HG03103 (cell line): ENCODE data around the gene TTC13.
"Not testable (repeated sequence)": the region's sequence is repeated elsewhere in the genome, so short reads cannot be mapped to it uniquely, and the experiment has no call there.

ENCODE experiments used
- ATAC-seq: cut with Tn5 transposase; IDR thresholded peaks from one replicate; pipeline ENCODE4 v1.9.1; 2021; ENCODE audit warnings: low read depth; ENCODE audit not compliant: unreplicated experiment

TTC13 gene, protein sequence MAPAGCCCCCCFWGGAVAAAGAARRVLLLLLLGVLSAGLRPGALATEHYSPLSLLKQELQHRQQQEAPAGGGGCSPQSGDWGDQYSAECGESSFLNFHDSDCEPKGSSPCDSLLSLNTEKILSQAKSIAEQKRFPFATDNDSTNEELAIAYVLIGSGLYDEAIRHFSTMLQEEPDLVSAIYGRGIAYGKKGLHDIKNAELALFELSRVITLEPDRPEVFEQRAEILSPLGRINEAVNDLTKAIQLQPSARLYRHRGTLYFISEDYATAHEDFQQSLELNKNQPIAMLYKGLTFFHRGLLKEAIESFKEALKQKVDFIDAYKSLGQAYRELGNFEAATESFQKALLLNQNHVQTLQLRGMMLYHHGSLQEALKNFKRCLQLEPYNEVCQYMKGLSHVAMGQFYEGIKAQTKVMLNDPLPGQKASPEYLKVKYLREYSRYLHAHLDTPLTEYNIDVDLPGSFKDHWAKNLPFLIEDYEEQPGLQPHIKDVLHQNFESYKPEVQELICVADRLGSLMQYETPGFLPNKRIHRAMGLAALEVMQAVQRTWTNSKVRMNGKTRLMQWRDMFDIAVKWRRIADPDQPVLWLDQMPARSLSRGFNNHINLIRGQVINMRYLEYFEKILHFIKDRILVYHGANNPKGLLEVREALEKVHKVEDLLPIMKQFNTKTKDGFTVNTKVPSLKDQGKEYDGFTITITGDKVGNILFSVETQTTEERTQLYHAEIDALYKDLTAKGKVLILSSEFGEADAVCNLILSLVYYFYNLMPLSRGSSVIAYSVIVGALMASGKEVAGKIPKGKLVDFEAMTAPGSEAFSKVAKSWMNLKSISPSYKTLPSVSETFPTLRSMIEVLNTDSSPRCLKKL

DNA sequence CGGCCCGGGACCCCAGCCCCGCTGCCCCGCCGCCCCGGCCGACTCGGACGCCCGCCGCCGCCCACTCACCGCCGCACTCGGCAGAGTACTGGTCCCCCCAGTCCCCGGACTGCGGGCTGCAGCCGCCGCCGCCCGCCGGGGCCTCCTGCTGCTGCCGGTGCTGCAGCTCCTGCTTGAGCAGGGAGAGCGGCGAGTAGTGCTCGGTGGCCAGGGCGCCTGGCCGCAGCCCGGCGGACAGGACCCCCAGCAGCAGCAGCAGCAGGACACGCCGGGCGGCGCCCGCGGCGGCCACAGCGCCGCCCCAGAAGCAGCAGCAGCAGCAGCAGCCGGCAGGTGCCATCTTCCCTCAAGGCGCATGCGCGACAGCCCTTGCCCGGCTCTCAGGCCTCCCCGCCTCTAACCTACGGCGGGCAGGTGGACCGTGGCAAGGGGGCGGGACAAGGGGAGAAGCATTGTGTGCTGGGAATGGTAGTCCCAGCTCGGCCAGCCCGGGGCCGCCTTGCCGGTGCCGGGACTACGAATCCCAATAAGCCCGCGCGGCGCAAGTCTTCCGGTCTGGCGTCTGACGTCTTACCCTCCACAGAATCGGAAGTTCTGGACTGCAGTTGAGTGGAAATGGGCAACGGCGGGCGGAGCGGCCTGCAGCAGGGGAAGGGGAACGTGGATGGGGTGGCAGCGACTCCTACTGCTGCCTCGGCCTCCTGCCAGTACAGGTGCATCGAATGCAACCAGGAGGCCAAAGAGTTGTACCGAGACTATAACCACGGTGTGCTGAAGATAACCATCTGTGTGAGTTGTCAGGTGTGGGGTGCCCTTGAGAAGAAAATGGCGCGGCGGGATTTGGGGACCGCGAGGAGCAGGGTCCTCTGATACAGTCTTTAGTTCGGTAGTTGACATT, at the start of gene TTC13, which contains the start of gene ARV1:
TSS of gene TTC13 (minus strand) at position 371 of the 898 bp plus-strand sequence. CDS start at position 340, 31 bp downstream.
TSS of gene ARV1 (plus strand) at position 604 of the 898 bp plus-strand sequence. CDS start at position 616, 12 bp downstream.
- peak; percentile 91 for ATAC-seq

DNA sequence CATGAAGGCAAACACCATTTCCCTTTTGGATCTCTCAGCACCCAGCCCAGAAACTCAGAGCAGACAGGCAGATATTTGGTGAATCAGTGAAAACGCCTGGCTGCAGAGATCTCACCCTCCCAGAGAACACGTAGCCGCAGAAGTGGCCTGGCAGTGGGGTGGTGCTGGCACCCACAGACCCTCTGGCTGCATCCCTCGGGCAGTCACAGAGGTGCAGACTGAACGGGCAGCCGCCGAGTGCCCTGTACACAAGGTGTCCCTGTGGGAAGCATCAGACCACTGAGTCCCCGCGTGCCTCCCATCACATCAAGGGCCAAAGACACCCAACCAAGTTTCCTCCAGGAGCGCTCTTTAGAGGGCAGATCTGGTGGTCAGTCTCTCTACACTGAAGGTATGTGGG, 49.3 kb upstream of the TTC13 start:
- ATAC-seq: no peak

DNA sequence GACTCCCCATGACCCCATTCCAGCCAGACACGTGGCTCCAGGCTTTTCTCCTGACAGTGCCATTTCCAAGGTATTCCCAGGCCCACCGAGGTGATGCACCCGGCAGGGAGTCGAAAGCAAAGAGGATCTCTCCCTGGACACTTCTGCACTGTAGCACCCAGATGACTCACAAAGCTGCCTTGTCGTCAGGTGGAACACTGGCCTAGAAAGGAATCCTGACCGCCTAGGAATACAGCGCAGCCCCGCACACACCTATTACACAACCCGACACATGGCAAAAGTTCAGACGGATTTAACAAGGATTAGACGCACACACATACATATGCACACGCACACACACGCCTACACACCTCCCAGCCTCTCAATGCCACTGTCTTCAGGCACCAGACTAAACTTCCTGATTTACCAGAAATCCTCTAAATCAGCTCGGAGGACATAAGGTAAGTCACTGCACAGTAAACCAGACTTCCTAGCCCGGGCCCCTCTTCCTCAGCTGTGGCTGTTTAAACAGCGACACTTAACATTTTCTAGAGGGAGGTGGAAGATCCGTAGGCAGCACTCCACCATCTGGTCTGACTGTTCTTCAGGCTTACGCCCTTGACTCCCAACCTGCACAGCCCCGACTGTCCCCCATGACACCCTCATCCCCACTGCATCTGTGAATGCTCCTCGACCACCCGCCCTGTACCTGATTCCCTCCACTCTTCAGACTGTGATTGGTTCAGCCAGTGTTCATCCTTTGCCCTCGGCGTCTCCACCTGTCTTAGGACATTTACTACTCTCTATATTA, 48.7 kb upstream of the TTC13 start:
- ATAC-seq: no peak

DNA sequence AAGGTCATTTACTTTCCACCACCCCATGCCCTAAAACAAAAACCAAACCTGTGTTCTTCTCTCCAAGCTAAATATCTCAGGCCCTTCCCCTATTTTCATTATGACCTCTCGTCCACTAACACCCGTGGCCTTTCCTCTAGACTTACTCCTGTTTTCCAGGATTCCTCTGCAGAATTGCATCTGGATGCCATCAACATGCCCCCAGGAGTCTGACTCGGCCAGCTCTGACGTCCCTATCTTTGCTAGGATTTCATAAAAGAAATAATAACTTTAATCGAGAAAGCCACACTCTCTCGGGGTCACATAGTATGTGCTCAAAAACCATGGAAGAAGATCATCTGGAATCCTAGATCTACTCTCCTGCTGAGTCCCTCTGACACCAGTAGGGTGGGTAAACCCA, 47.9 kb upstream of the TTC13 start:
- ATAC-seq: no peak

GRCh38 chr1:231023150-231023549, 44.5 kb upstream of the TTC13 start:
- no peak for ATAC-seq

DNA sequence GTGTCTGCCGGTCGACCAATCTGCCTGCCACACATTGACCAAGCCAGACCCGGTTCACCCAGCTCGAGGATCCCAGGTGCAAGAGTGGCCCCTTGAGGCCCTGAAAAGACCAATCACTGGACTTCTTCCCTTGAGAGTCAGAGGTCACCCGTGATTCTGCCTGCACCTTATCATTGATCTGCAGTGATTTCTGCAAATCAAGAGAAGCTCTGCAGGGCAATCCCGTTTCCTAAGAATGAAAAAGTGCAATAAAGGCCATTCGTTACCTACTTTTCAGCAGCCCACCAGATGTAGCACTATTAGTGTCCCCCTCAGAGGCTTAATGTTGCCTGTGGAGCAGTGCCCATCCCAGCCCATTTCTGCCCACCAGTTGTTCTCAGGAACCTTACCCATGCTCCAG, 43.9 kb upstream of the TTC13 start:
- not testable (repeated sequence) for ATAC-seq

DNA sequence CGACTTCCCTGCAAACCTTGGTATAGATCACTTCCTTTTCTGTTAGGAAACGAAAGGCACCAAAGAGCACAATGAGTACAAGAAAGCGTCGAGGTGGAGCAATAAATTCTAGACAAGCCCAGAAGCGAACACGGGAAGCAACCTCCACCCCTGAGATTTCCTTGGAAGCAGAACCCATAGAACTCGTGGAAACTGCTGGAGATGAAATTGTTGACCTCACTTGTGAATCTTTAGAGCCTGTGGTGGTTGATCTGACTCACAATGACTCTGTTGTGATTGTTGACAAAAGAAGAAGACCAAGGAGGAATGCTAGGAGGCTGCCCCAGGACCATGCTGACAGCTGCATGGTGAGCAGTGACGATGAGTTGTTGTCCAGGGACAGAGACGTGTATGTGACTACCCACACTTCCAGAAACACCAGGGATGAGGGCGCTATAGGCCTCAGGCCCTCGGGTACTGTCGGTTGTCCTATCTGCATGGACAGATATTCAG, 42.9 kb upstream of the TTC13 start:
- ATAC-seq: no peak

- no peak for ATAC-seq
These were observed 42.2 kb upstream of the TTC13 start for GRCh38 chr1:231020816-231021215.

DNA sequence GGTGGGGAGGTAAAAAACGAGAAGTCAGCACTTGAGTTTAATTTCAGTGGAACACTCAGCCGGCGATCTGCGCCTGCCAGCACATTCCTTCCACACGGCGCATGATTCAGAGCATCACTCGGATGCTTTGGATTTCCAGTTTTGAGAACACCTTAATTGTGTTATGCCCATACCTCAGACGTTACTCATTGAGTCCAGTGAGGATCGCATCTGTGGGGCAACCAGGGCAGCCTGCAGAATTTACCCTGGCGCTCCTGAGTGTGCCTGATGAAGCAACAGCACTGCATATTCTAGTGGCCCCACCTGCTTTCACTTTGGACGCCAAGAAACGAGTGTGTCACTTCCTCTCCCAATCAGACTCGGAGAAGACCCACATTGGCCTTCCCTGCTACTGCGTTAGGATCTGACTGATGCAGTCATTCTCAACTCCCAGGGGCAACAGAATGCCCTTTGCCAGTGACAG, 41.5 kb upstream of the TTC13 start:
- no peak for ATAC-seq

- no peak for ATAC-seq
These were observed 41.0 kb upstream of the TTC13 start for GRCh38 chr1:231019711-231020110.

- ATAC-seq: no peak
These were observed 38.3 kb upstream of the TTC13 start for GRCh38 chr1:231016966-231017365.

DNA sequence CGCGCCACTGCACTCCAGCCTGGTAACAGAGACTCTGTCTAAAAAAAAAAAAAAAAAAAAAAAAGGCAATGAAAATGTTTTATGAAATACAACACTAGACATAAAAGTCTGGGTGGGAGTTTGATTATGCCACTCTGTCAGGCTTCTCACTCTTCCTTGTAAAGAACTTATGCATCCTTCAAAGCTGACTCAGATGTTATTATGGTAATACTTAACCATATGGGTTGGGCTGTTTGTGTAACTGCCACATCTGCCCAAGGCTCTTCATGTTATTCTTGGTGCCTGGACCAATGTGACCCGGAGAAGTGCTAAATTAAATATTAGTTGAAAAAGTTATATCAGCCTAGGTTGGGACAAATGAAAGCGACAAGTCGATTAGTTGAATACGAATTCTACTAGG, 37.6 kb upstream of the TTC13 start:
- no peak for ATAC-seq

GRCh38 chr1:231013391-231014015, 34.8 kb upstream of the TTC13 start:
- ATAC-seq: no peak

DNA sequence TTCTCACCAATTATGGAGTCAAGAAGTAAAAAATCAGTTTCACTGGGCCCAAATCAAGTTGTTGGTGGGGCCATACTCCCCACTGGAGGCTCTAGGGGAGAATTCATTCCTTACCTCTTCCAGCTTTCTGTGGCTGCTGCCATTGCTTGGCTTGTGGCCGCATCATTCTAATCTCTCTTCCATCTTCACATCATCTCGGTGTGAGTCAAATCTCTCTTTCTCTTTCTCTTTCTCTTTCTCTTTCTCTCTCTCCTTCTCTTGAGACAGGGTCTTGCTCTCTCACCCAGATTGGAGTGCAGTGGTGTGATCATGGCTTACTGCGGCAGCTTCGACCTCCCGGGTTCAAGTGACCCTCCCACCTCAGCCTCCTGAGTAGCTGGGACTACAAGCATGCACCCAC, 33.3 kb upstream of the TTC13 start:
- no peak for ATAC-seq

- no peak for ATAC-seq
These were observed 32.7 kb upstream of the TTC13 start for GRCh38 chr1:231011360-231011759.

- not testable (repeated sequence) for ATAC-seq
These were observed 28.9 kb upstream of the TTC13 start for GRCh38 chr1:231007535-231007934.

- ATAC-seq: no peak
These were observed 23.2 kb upstream of the TTC13 start for GRCh38 chr1:231001892-231002291.

DNA sequence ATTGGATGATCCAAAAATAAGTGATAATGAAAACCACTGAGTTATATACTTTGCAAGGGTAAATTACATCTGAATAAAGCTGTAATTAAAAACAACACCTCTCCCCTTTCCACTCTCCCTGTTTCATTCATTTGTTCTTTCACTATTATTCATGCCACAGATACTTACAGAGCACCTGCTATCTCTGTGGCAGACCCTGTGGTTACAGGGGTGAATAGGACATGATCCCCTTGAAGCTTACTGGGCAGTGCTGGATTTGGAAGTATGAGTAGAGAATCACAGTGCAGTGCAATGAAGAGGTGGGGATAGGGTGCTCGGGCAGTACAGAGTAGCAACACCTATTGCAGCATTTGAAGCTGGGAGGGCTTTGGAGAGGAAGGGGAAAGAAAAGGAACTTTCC, 22.0 kb upstream of the TTC13 start:
- ATAC-seq: no peak

DNA sequence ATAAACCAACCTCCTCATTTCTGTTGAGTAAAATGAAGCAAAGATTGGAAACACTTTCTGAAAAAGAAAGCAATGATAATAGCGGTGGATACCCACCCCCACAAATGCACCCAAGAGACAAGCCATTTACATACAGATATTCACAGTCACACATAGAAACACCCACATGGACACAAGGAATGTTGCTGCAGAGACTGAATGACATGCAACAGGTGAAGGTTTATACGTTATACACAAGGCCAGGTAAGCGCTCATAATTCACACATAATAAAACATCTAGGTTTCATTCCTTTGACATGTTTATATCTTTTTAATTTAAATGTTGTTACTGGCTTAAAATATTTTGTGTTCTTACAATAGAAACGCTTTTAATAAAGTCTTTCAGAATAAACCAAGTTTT, 21.5 kb upstream of the TTC13 start:
- ATAC-seq: no peak
